ENCODE results near the gene SLC6A11. TPM values are rescaled to one million over a fixed set of nuclear protein-coding genes. Genes with fewer than 3 reads are reported as not detected.

Gene SLC6A11
- total and polyA plus RNA-seq, 2 donors (not counting 3 experiments of a cell fraction or from before 2014, with no cell fraction given): not detected

DNA sequence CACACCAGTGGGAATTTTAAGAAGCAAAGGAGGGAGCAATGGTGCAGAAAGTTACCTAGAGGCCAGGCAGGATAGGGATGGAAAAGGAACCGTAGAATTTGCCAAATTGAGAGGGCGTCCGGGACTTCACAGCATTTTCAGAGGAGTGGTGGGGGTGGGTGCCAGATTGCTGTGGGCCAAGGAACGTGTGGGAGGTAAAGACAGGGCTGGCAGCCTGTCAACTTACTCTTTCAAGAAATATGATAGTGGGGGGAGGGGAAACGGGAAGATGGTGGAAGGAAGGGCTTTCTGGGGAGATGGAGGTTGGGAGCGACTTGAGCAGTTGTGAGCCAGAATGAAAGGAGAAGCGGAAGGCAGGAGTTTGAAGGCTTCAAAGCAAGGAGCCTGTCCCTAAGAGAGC is 1.4 kb upstream of the SLC6A11 start:
- no peak overlapping the region for H3K4me3 ChIP-seq (replicated peaks in 1 of 3; ENCODE audit: insufficient read depth in 1 of 3, low read depth in 1 of 3, low read length in 3 of 3)
- DNase-seq (ENCODE audit: low read depth, low spot score): no peak
- H3K9ac ChIP-seq (replicated peaks; ENCODE audit: extremely low read depth, insufficient read depth, low read length): no peak overlapping the region
- H3K9me1 ChIP-seq (replicated peaks; ENCODE audit: control insufficient read depth, extremely low read depth, insufficient read depth, low read length): no peaks in the 10 kb centered on the region
- no peaks in the 10 kb centered on the region for H4K20me1 ChIP-seq (replicated peaks; ENCODE audit: control insufficient read depth, extremely low read depth, insufficient read depth, low read length)
- dilution Hi-C loops (cut with MboI; ENCODE audit: extremely low pct_ligation_motif_present, low sequenced_read_pairs) (no loop called here), intact Hi-C loops (cut with micrococcal nuclease) (no loop called here)
- H3K36me3 ChIP-seq (ENCODE audit: control insufficient read depth in 2 of 2, extremely low read depth in 1 of 2, insufficient read depth in 2 of 2, low read length in 2 of 2): no peaks in the 10 kb centered on the region
- TF ChIP-seq POLR2A (IDR thresholded peaks at IDR 0.05; ENCODE audit: low read depth, low read length): no peak
- TF ChIP-seq POLR2AphosphoS5 (IDR thresholded peaks at IDR 0.05; ENCODE audit: insufficient read depth, low read depth, low read length): no peak
- TF ChIP-seq CTCF (IDR thresholded peaks at IDR 0.05; ENCODE audit: extremely low read depth in 1 of 2, insufficient read depth in 1 of 2, low read depth in 1 of 2, low read length in 2 of 2): no peak
- no peak for TF ChIP-seq MYC (IDR thresholded peaks at IDR 0.05; ENCODE audit: low read depth, low read length)
- TF ChIP-seq MAX (IDR thresholded peaks at IDR 0.05; ENCODE audit: insufficient read depth, insufficient read length): no peak
- TF ChIP-seq GATA2 (IDR thresholded peaks at IDR 0.05; ENCODE audit: insufficient read depth, insufficient read length, low read depth, low read length): no peak
- ChIA-PET POLR2A (no interaction called here), CTCF (interaction anchor here (0.6 kb wide), 1 partner anchor 1729 kb away, joined by 3 read pairs; no protein-coding TSS in a partner anchor)
- no peak overlapping the region for H3K4me2 ChIP-seq (ENCODE audit: insufficient read depth, low read length)
- peaks cover 0 to 11% of the 10 kb centered on the region in 2 experiments for H3K27me3 ChIP-seq (ENCODE audit: control insufficient read depth in 2 of 2, insufficient read depth in 2 of 2, low read length in 2 of 2)
- no peak overlapping the region for H2AFZ ChIP-seq (ENCODE audit: low read depth, low read length)
- BruUV-seq (replicated peaks): no TSS peak
- no peak for FAIRE-seq
- H3K4me1 ChIP-seq (ENCODE audit: control insufficient read depth, extremely low read depth, insufficient read depth, low read length): no peaks in the 10 kb centered on the region
- H3K79me2 ChIP-seq (ENCODE audit: control insufficient read depth, insufficient read depth, low read length): no peaks in the 10 kb centered on the region
- H3K27ac ChIP-seq (ENCODE audit: insufficient read depth, low read depth, low read length): no peak overlapping the region
- no peaks in the 10 kb centered on the region for H3K9me3 ChIP-seq (replicated peaks; ENCODE audit: control insufficient read depth, insufficient read depth, low read length)

GRCh38 chr3:10815487-10815886 is 541 bp upstream of the SLC6A11 start:
- FAIRE-seq (no peak), DNase-seq (ENCODE audit: low read depth, low spot score) (no peak)
- no peak overlapping the region for H3K27ac ChIP-seq (ENCODE audit: insufficient read depth, low read depth, low read length)
- POLR2A ChIA-PET: no interaction called here
- H3K9me1 ChIP-seq (replicated peaks; ENCODE audit: control insufficient read depth, extremely low read depth, insufficient read depth, low read length): no peaks in the 10 kb centered on the region
- no peaks in the 10 kb centered on the region for H4K20me1 ChIP-seq (replicated peaks; ENCODE audit: control insufficient read depth, extremely low read depth, insufficient read depth, low read length)
- CTCF ChIA-PET: no interaction called here
- intact Hi-C loops (cut with micrococcal nuclease): no loop called here
- no peaks in the 10 kb centered on the region for H3K9me3 ChIP-seq (replicated peaks; ENCODE audit: control insufficient read depth, insufficient read depth, low read length)
- no peaks in the 10 kb centered on the region for H3K4me1 ChIP-seq (ENCODE audit: control insufficient read depth, extremely low read depth, insufficient read depth, low read length)
- H3K79me2 ChIP-seq (ENCODE audit: control insufficient read depth, insufficient read depth, low read length): no peaks in the 10 kb centered on the region
- dilution Hi-C loops (cut with MboI; ENCODE audit: extremely low pct_ligation_motif_present, low sequenced_read_pairs): no loop called here
- no peak overlapping the region for H2AFZ ChIP-seq (ENCODE audit: low read depth, low read length)
- BruUV-seq (replicated peaks): no TSS peak
- H3K9ac ChIP-seq (replicated peaks; ENCODE audit: extremely low read depth, insufficient read depth, low read length): no peak overlapping the region
- H3K4me3 ChIP-seq (replicated peaks in 1 of 3; ENCODE audit: insufficient read depth in 1 of 3, low read depth in 1 of 3, low read length in 3 of 3): no peak overlapping the region
- peaks cover 0 to 11% of the 10 kb centered on the region in 2 experiments for H3K27me3 ChIP-seq (ENCODE audit: control insufficient read depth in 2 of 2, insufficient read depth in 2 of 2, low read length in 2 of 2)
- TF ChIP-seq EZH2 (IDR thresholded peaks at IDR 0.05; ENCODE audit: borderline replicate concordance, low read depth, low read length, severe bottlenecking) (no peak), JUN (IDR thresholded peaks at IDR 0.05; ENCODE audit: borderline replicate concordance, insufficient read depth, insufficient read length, low read depth) (no peak), POLR2AphosphoS5 (IDR thresholded peaks at IDR 0.05; ENCODE audit: insufficient read depth, low read depth, low read length) (no peak), CTCF (IDR thresholded peaks at IDR 0.05; ENCODE audit: extremely low read depth in 1 of 2, insufficient read depth in 1 of 2, low read depth in 1 of 2, low read length in 2 of 2) (no peak), MAX (IDR thresholded peaks at IDR 0.05; ENCODE audit: insufficient read depth, insufficient read length) (no peak), MYC (IDR thresholded peaks at IDR 0.05; ENCODE audit: low read depth, low read length) (no peak), FOS (IDR thresholded peaks at IDR 0.05; ENCODE audit: borderline replicate concordance, insufficient read depth, low read length) (no peak), POLR2A (IDR thresholded peaks at IDR 0.05; ENCODE audit: low read depth, low read length) (no peak), GATA2 (IDR thresholded peaks at IDR 0.05; ENCODE audit: insufficient read depth, insufficient read length, low read depth, low read length) (no peak)
- no peak overlapping the region for H3K4me2 ChIP-seq (ENCODE audit: insufficient read depth, low read length)
- no peaks in the 10 kb centered on the region for H3K36me3 ChIP-seq (ENCODE audit: control insufficient read depth in 2 of 2, extremely low read depth in 1 of 2, insufficient read depth in 2 of 2, low read length in 2 of 2)
